Mesenchymal stem cell (in vitro differentiated cells and primary cell): Measurements from ENCODE around the gene RAD51B.
A peak's percentile ranks its signal among the peaks of the same experiment; 100 is the strongest.

Experiments
- DNase-seq: peaks from one replicate; pipeline ENCODE4 v3.0.0-alpha.2; 2013
- H2AFZ ChIP-seq: one replicate; pipeline ENCODE4 v1.6.1; 2013; ENCODE audit warnings: low read depth, mild to moderate bottlenecking, control low read depth, inconsistent platforms, low read length, moderate library complexity
- H2AK5ac ChIP-seq: 2 replicates; pipeline ENCODE4 v1.6.1; 2013; ENCODE audit warnings: low read length, moderate library complexity, mild to moderate bottlenecking, inconsistent platforms; ENCODE audit not compliant: severe bottlenecking
- H2BK120ac ChIP-seq: one replicate; pipeline ENCODE4 v1.6.1; 2013; ENCODE audit warnings: low read depth, mild to moderate bottlenecking, inconsistent platforms, low read length, moderate library complexity
- H2BK12ac ChIP-seq, 2 experiments: one replicate each; pipeline ENCODE4 v1.6.1; 2013; ENCODE audit warnings: inconsistent platforms in 2 of 2, low read length in 2 of 2, mild to moderate bottlenecking in 2 of 2, moderate library complexity in 2 of 2, control low read depth in 1 of 2
- H2BK15ac ChIP-seq: one replicate; pipeline ENCODE4 v1.6.1; 2013; ENCODE audit warnings: mild to moderate bottlenecking, low read depth, inconsistent platforms; ENCODE audit not compliant: poor library complexity, severe bottlenecking
- H2BK5ac ChIP-seq: 2 replicates; pipeline ENCODE4 v1.6.1; 2013; ENCODE audit warnings: low read depth, mild to moderate bottlenecking, low read length, control low read depth, inconsistent platforms; ENCODE audit not compliant: poor library complexity, severe bottlenecking
- H3K14ac ChIP-seq, 2 experiments: one replicate each; pipeline ENCODE4 v1.6.1; 2013; ENCODE audit warnings: inconsistent platforms in 2 of 2, low read length in 2 of 2, control low read depth in 1 of 2, mild to moderate bottlenecking in 1 of 2, moderate library complexity in 1 of 2
- H3K18ac ChIP-seq, 2 experiments: one replicate each; pipeline ENCODE4 v1.6.1; 2013; ENCODE audit warnings: inconsistent platforms in 2 of 2, low read length in 2 of 2, control low read depth in 1 of 2, low read depth in 1 of 2, mild to moderate bottlenecking in 1 of 2
- H3K23ac ChIP-seq, 2 experiments: one replicate each; pipeline ENCODE4 v1.6.1; 2013; ENCODE audit warnings: inconsistent platforms in 2 of 2, low read length in 2 of 2, mild to moderate bottlenecking in 2 of 2, moderate library complexity in 2 of 2, control low read depth in 1 of 2
- H3K27ac ChIP-seq: 2 replicates; pipeline ENCODE4 v1.5.1; 2013; ENCODE audit warnings: mild to moderate bottlenecking, moderate library complexity, low read length, control low read depth, inconsistent platforms; ENCODE audit not compliant: poor library complexity, severe bottlenecking
- H3K27me3 ChIP-seq, 2 experiments: 2 replicates each; pipeline versions ENCODE4 v1.6.1 to v1.7.0; 2013; ENCODE audit warnings: low read length in 2 of 2, mild to moderate bottlenecking in 2 of 2, moderate library complexity in 2 of 2, control low read depth in 1 of 2, inconsistent platforms in 1 of 2; ENCODE audit not compliant: control insufficient read depth in 1 of 2, insufficient read depth in 1 of 2
- H3K36me3 ChIP-seq, 2 experiments: 2 replicates each; pipeline versions ENCODE4 v1.6.1 to v1.7.0; 2013; ENCODE audit warnings: low read length in 2 of 2, control low read depth in 1 of 2, inconsistent platforms in 1 of 2, low read depth in 1 of 2, mild to moderate bottlenecking in 1 of 2; ENCODE audit not compliant: insufficient read depth in 2 of 2, control insufficient read depth in 1 of 2
- H3K4ac ChIP-seq, 2 experiments: one replicate each; pipeline ENCODE4 v1.6.1; 2013; ENCODE audit warnings: inconsistent platforms in 2 of 2, low read length in 2 of 2, mild to moderate bottlenecking in 2 of 2, moderate library complexity in 2 of 2, control low read depth in 1 of 2, low read depth in 1 of 2
- H3K4me1 ChIP-seq: 2 replicates; pipeline ENCODE4 v1.6.1; 2013; ENCODE audit warnings: low read depth, low read length, control low read depth; ENCODE audit not compliant: control insufficient read depth, insufficient read depth
- H3K4me2 ChIP-seq: 2 replicates; pipeline ENCODE4 v1.6.1; 2013; ENCODE audit warnings: low read length, mild to moderate bottlenecking, inconsistent platforms; ENCODE audit not compliant: poor library complexity, severe bottlenecking
- H3K4me3 ChIP-seq, 2 experiments: 2 replicates each; pipeline versions ENCODE4 v1.5.1 to v1.7.0; 2013; ENCODE audit warnings: low read length in 2 of 2, mild to moderate bottlenecking in 2 of 2, control low read depth in 1 of 2, low read depth in 1 of 2; ENCODE audit not compliant: insufficient read depth in 1 of 2
- H3K79me1 ChIP-seq: replicated peaks from 2 replicates; pipeline ENCODE4 v1.6.1; 2013; ENCODE audit warnings: mild to moderate bottlenecking, control low read depth, low read length, inconsistent platforms; ENCODE audit not compliant: poor library complexity, severe bottlenecking
- H3K9ac ChIP-seq: 2 replicates; pipeline ENCODE4 v1.7.0; 2013; ENCODE audit warnings: mild to moderate bottlenecking, low read length, moderate library complexity
- H3K9me3 ChIP-seq: 2 replicates; pipeline ENCODE4 v1.7.0; 2013; ENCODE audit warnings: mild to moderate bottlenecking, low read length; ENCODE audit not compliant: control insufficient read depth
- H4K8ac ChIP-seq: one replicate; pipeline ENCODE4 v1.6.1; 2013; ENCODE audit warnings: inconsistent platforms, mild to moderate bottlenecking, low read length, moderate library complexity
- H4K91ac ChIP-seq: one replicate; pipeline ENCODE4 v1.6.1; 2013; ENCODE audit warnings: mild to moderate bottlenecking, low read length, inconsistent platforms
- WGBS: methylation state at CpG from one replicate; pipeline ENCODE4 v1.1.7; 2013; ENCODE audit warnings: mixed read lengths; 5-methylcytosine and 5-hydroxymethylcytosine counted together

RAD51B gene

DNA sequence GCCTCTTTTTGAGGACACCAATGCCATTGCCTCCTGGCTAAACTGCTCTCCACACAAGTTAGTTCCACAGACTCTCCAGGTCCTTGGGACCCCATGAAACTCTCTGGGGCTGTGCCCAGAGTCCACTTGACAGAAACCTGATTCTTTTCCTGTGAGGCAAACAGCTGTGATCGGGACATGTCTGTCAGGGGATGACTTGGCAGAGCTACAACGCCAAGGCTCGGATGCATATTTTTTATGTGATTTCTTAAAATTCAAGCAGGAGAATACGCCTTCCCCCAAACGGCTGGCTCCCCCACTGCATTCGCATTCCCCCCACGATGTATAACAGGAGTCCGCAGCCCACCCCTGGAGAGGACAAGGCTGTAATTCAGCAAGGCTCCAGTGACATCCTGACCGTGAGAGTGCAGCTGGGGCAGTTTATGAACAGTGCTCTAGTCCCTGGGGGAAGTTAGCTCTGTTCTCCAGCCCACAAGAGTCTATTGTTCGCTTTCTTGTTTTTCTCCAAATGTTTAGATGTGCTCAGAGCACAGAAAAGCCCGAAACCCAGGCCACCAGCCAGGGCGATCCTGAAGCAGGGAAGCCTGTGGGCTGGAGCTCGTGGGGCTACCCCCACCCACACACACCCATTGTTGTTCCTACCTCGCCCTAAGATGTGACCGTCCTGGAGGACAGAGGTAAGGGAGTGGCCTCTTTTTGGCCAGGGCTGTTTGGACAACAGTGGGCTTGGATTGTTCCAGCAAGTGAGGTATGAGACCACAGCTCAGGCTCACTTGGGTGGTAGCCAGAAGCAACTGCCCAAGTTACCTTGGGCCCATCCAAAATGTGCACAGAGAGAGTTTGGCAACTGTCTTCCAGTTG lies 813.8 kb downstream of the RAD51B start:
- H3K36me3 ChIP-seq = no peaks in the 10 kb centered on the region
- no peak overlapping the region for H3K23ac ChIP-seq
- H3K27me3 ChIP-seq = no peaks in the 10 kb centered on the region
- H2BK15ac ChIP-seq = no peak overlapping the region
- peak overlapping the region; percentile 54 for H4K8ac ChIP-seq
- no peak overlapping the region for H3K4me2 ChIP-seq
- H2BK120ac ChIP-seq = peak overlapping the region; percentile 91
- H2AK5ac ChIP-seq = no peak overlapping the region
- no peaks in the 10 kb centered on the region for H3K9me3 ChIP-seq
- DNase-seq = no peak
- H3K9ac ChIP-seq = peak overlapping the region; percentile 35
- WGBS = 59% methylated on average over 13 of the region's 15 CpGs
- H3K27ac ChIP-seq = no peak overlapping the region
- H4K91ac ChIP-seq = peak overlapping the region; percentile 30
- H3K14ac ChIP-seq = peak overlapping the region in 1 of 2 experiments; percentile 19
- H3K4me1 ChIP-seq = peaks cover under 1% of the 10 kb centered on the region
- no peak overlapping the region for H2AFZ ChIP-seq
- H3K4ac ChIP-seq = peak overlapping the region; percentile 40 to 49
- no peak overlapping the region for H3K4me3 ChIP-seq
- no peak overlapping the region for H2BK5ac ChIP-seq
- H3K79me1 ChIP-seq = no peaks in the 10 kb centered on the region
- peak overlapping the region; percentile 60 to 75 for H3K18ac ChIP-seq
- peak overlapping the region; percentile 29 to 87 for H2BK12ac ChIP-seq

DNA sequence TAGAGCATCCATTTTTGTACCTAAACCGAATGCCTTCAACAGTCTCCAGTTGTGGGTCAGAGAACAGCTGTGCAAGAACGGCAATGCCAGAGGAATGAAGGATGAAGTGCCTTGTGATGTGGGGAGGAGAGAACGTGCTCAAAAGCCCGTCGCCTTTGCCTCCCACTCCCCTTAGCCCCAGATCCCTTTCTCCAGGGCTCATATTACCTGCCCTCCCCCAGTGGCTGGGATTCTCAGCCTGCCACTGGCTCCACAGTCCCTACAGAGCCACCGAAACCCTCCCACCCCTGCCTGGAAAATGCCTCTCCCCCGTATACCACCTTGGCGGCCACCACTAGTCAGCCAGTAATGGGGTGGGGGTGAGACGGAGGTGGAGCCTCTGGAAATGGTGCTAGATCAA lies 814.8 kb downstream of the RAD51B start:
- 93% methylated on average over 3 of the region's 9 CpGs for WGBS

DNA sequence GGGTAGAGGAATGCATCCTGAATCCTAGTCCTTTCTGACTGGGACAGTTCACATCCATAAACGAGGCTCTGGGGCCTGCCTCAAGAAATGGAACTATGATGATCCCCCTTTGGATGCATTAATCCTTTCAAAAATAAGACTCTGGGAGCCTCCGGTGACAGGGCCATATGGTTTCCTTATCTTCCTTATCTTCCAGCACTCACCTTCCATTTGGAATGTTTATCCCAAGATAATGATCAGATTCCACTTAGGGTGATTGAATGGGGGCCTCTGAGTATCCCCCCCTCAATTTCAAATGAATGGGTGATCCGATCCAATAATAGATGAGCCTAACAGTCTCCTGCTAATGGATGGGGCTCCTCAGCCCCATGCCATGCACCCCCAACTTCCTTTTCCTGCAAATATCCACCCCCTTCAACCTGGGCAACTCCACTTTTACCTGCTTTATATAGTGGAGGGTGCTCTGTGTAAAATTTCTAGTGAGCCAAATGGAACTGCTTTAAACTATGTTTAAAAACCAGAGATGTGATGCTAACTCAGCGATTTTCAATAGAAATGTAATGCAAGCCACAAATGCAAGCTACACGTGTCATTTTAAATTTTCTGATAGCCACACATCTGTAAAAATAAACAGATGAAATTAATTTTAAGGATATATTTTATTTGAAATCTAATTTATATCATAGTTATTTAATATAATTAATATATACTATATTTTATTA lies 815.5 kb downstream of the RAD51B start:
- Histone ChIP-seq H2BK15ac (no peak overlapping the region), H3K27me3 (no peaks in the 10 kb centered on the region), H2BK12ac (peak overlapping the region in 1 of 2 experiments; percentile 27), H3K79me1 (no peaks in the 10 kb centered on the region), H3K27ac (no peak overlapping the region), H3K9me3 (no peaks in the 10 kb centered on the region), H3K9ac (no peak overlapping the region), H4K91ac (peak overlapping the region; percentile 88), H3K4ac (peak overlapping the region in 1 of 2 experiments; percentile 43), H2AK5ac (no peak overlapping the region), H3K36me3 (no peaks in the 10 kb centered on the region), H4K8ac (no peak overlapping the region), H3K23ac (no peak overlapping the region), H3K4me3 (no peak overlapping the region), H2BK120ac (peak overlapping the region; percentile 2), H3K4me1 (peaks cover 3% of the 10 kb centered on the region), H3K14ac (no peak overlapping the region), H3K18ac (peak overlapping the region; percentile 0 to 84), H3K4me2 (no peak overlapping the region), H2BK5ac (no peak overlapping the region), H2AFZ (no peak overlapping the region)
- WGBS = 85% methylated on average over 3 of the region's 5 CpGs
- DNase-seq = no peak

More for the DNA sequence above, 814.8 kb downstream of the RAD51B start:
- Histone ChIP-seq H3K23ac (no peak overlapping the region), H4K8ac (peak overlapping the region; percentile 7), H3K79me1 (no peaks in the 10 kb centered on the region), H2AFZ (no peak overlapping the region), H2BK15ac (peak overlapping the region; percentile 88), H2AK5ac (no peak overlapping the region), H3K4me1 (peaks cover 3% of the 10 kb centered on the region), H3K27me3 (no peaks in the 10 kb centered on the region), H3K9me3 (no peaks in the 10 kb centered on the region), H3K9ac (no peak overlapping the region), H3K18ac (peak overlapping the region; percentile 64 to 84), H2BK5ac (no peak overlapping the region), H2BK120ac (peak overlapping the region; percentile 2), H3K14ac (peak overlapping the region in 1 of 2 experiments; percentile 18), H3K4me2 (no peak overlapping the region), H3K27ac (no peak overlapping the region), H2BK12ac (peak overlapping the region; percentile 27 to 52), H3K4ac (peak overlapping the region; percentile 47 to 57), H3K36me3 (no peaks in the 10 kb centered on the region), H4K91ac (peak overlapping the region; percentile 88), H3K4me3 (no peak overlapping the region)
- no peak for DNase-seq

DNA sequence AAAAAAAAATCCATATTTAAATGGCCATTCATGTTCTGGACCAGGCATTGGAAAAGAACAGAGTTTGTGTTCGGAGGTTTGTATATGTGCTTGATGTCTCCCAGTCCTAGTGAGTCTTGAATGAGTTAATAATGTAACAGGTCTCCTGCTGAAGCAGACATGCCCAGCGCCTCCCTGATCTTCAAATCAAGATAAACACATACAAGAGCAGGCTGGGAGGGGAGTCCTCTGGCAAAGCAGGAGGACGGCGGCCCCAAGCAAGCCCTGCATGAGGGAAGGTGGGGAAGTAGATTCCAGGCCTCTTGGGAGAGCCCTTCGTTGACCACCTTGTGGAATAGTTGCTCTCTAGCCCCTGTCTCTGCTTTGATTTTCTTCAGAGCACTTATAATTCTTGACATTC lies 817.0 kb downstream of the RAD51B start:
- H3K4me2 ChIP-seq = no peak overlapping the region
- H3K27ac ChIP-seq = no peak overlapping the region
- H3K27me3 ChIP-seq = no peaks in the 10 kb centered on the region
- no peak overlapping the region for H2AFZ ChIP-seq
- H3K79me1 ChIP-seq = no peaks in the 10 kb centered on the region
- peak overlapping the region; percentile 78 to 96 for H2BK12ac ChIP-seq
- no peak overlapping the region for H2BK5ac ChIP-seq
- H2AK5ac ChIP-seq = no peak overlapping the region
- peak overlapping the region; percentile 75 for H2BK120ac ChIP-seq
- no peak overlapping the region for H3K9ac ChIP-seq
- H3K4me1 ChIP-seq = peaks cover 3% of the 10 kb centered on the region
- H3K18ac ChIP-seq = peak overlapping the region; percentile 76 to 77
- WGBS = 20% methylated on average over 2 of the region's 5 CpGs
- DNase-seq = no peak
- peak overlapping the region; percentile 35 to 92 for H3K4ac ChIP-seq
- peak overlapping the region; percentile 36 for H2BK15ac ChIP-seq
- H4K91ac ChIP-seq = peak overlapping the region; percentile 61
- H3K4me3 ChIP-seq = no peak overlapping the region
- no peak overlapping the region for H3K23ac ChIP-seq
- H3K14ac ChIP-seq = no peak overlapping the region
- peaks cover 14% of the 10 kb centered on the region for H3K9me3 ChIP-seq
- no peaks in the 10 kb centered on the region for H3K36me3 ChIP-seq
- no peak overlapping the region for H4K8ac ChIP-seq
